Measurements from ENCODE around the gene TTYH2.
"Not testable (repeated sequence)": the region's sequence is repeated elsewhere in the genome, so short reads cannot be mapped to it uniquely, and the experiment has no call there.

The TTYH2 gene

DNA sequence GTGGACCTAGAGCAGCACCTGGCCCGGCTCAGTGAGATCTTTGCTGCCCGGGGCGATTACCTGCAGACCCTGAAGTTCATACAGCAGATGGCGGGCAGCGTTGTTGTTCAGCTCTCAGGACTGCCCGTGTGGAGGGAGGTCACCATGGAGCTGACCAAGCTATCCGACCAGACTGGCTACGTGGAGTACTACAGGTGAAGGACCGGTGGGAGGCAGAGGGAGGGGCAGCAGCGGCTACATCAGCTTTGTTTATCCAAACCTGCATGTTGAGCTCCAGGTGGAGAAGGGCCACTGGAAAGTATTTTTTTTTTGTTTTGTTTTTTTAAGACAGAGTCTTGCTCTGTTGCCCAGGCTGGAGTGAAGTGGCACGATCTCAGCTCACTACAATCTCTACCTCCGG, 23.9 kb downstream of the TTYH2 start:
- no peak for DNase-seq (ENCODE audit: low read depth)

GRCh38 chr17:74239172-74239571, 25.8 kb downstream of the TTYH2 start:
- no peak for DNase-seq (ENCODE audit: low read depth)

DNA sequence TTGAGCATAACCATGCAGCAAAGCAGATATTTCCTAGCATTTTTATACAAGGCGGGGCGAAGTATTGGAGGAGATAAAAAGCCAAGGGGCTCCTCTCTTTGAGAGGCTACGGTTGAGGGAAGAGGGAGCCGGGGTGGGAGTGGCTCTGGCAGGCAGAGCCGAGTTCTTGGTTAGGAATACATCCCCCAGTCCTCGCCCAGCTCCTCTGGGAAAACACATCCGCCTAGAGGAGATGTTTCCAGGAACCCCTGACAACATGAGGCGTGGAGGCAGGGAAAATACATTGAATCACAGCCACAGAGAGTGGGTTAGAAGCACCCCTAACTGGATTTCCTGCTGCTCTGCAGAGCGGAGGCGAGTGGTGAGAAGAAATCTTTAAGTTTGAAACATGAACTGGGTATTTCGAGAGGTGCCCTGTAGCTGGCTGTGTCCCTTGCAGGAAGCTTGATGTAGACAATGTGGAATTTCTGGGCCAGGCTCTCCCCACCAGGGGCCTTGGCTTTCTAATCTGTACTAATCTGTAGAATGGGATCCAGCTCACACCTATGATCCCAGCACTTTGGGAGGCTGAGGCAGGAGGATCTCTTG, 27.3 kb downstream of the TTYH2 start:
- no peak for DNase-seq (ENCODE audit: low read depth)

GRCh38 chr17:74241431-74241830, 28.1 kb downstream of the TTYH2 start:
- DNase-seq (ENCODE audit: low read depth): no peak

GRCh38 chr17:74241847-74242246, 28.5 kb downstream of the TTYH2 start:
- no peak for DNase-seq (ENCODE audit: low read depth)

- no peak for DNase-seq (ENCODE audit: low read depth)
Observed at GRCh38 chr17:74243013-74243755, 29.8 kb downstream of the TTYH2 start.

GRCh38 chr17:74244128-74244527, 30.8 kb downstream of the TTYH2 start:
- DNase-seq (ENCODE audit: low read depth): no peak

DNA sequence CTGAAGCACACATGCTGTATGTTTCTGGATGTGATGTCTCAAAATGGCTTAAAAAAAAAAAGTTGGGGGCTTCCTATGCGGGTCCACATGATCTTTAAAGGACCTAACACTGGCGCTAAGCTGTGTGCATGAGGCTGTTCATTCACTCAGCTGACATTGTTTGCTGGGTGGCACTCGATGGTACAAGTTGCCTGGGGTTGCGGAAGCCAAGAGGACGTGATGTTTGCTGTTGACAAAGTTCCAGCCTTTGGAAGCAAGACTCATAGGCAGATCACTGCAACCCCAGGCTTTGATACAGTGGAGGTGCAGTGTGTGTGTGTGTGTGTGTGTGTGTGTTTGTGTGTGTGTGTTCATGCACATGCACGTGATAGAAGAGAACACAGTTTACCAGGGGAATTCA, 31.2 kb downstream of the TTYH2 start:
- no peak for DNase-seq (ENCODE audit: low read depth)

DNA sequence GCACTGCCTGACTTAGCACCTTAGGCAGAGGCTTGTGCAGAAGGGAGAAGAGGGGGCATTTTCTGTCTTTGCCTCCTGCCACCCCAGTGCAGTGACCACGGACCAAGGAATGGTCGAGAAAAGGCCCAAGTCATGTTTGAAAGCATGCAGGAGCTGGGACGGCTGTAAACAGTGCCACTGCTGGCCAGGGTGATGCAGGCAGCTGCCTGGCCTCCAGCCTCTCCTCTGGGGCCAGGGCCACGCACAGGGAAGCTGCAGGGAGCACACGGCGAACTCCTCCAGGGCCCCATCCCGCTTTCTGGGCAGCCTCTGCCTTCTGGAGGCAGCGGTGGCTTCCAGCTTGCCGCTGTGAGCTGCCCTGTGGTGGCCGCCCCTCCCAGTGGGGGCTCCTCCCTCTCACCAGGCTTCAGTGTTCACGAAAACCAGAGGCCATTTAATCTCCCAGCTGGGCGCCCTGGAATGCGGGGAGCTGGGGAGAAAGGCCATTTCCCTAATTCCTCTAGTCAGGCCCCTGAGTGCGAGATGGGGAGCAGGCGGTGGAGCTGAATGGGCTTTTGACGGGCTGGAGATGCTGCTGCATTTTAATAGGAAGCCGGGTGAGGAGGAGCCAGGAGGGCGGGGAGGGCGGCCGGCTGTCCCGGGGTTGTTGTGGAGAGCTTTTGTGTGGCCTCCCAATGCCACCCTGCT, 31.9 kb downstream of the TTYH2 start:
- DNase-seq (ENCODE audit: low read depth): no peak

DNA sequence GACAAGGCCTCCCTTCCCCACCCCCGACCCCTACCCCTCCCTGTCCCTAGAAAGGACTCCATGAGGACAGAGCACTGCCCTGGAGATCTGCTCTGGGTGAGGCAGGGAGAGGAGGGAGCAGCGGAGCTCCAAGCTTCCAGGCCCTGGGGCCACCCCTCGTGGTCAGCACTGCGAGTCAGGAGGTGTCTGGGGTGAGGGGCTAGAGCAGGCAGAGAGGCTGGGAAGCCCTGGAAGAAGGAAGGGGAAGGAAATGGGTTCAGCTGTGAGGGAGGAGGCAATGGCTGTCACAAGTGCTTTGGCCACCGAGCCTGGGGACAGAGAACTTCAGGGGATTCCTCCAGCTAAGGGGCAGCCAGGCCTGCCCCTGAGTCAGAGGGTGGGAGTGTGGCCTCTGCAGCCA, 32.5 kb downstream of the TTYH2 start:
- no peak for DNase-seq (ENCODE audit: low read depth)

- no peak for DNase-seq (ENCODE audit: low read depth)
Observed at GRCh38 chr17:74249590-74250270, 36.4 kb downstream of the TTYH2 start.

DNA sequence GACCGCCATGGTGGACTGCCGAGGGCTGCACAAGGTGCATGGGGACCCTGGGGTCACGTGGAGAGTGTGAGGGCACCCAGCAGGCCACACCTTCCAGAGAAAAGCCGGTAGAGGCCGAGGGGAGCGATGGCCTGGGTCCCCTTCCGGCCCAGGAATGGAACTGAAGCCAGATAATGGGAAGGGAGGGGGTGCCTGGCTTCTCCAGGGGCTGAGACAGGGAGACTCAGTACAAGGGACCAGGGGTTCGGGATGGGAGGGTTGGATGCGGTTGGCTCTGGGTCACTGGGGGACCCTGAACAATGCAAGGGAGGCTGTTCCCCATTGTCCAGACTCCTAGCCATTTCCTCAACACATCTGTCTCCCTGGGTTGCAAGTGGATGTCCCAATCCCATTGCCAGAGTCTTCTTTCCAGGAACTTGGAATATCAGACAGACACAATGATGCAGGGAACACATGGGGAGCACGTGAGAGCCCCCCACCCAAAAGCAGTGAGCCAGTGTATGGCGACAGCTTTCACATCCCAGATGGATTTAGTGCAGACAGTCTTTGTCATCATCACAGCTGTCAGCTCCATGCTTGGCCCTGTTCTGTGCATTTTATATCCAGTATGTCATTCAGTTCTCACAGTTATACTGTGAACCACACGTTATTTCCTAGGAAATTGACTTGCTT, 37.1 kb downstream of the TTYH2 start:
- DNase-seq (ENCODE audit: low read depth): no peak

DNA sequence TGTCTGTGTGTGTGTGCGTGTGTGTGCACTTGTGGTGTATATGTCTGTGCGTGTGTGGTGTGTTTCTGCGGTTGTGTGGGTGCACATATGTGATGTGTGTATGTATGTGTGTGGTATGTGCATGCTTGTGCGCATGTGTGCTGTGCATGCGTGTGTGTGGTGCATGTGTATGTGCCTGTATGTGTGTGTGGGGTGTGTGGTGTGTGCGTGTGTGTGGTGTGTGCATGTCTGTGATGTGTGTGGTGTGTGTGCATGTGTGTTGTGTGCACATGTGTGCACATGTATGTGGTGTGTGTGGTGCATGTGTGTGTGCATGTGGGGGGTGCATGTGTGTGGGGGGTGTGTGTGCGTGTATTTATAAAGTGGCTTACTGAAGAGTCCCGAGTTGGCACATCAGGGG, 37.7 kb downstream of the TTYH2 start:
- DNase-seq (ENCODE audit: low read depth): no peak

DNA sequence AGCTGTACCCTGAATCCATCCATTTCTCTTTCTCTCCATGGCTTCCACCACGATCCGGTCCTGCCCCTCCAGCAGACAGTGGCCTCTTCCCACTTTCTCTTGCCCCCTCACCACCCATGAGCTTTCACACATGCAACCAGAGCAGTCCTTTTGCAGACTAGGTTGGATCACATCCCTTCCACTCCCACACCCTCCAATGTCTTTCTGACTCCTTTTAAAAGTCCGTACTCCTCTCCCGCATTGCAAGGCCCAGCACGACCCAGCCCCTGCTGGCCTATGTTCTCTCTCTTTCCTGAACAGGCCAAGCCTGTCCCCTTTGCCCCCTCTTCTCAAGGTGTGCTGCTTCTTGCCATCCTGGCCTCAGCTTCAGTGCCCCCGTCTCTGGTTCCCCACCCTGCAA, 38.2 kb downstream of the TTYH2 start:
- DNase-seq (ENCODE audit: low read depth): no peak

GRCh38 chr17:74252211-74252610, 38.8 kb downstream of the TTYH2 start:
- DNase-seq (ENCODE audit: low read depth): no peak

GRCh38 chr17:74253036-74253435, 39.7 kb downstream of the TTYH2 start:
- DNase-seq (ENCODE audit: low read depth): no peak

DNA sequence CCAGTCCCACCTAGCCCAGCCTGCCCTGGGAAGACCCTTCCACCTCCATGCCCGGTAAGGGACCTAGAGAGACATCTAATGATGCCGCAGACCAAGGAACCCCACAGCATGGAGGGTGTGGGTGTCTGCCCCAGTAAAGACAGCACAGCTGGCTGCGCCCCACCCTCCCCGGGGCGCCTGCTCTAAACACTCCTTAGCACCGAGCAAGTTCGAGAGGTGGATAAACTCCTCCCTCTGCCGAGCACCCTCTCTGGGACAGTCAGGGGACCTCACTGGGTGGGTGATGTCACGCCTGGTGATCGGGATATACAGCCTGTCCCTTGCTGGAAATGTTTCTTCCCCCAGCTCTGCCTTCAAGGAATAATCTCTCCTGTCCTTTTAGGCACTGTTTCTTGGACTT, 43.9 kb downstream of the TTYH2 start:
- no peak for DNase-seq (ENCODE audit: low read depth)

DNA sequence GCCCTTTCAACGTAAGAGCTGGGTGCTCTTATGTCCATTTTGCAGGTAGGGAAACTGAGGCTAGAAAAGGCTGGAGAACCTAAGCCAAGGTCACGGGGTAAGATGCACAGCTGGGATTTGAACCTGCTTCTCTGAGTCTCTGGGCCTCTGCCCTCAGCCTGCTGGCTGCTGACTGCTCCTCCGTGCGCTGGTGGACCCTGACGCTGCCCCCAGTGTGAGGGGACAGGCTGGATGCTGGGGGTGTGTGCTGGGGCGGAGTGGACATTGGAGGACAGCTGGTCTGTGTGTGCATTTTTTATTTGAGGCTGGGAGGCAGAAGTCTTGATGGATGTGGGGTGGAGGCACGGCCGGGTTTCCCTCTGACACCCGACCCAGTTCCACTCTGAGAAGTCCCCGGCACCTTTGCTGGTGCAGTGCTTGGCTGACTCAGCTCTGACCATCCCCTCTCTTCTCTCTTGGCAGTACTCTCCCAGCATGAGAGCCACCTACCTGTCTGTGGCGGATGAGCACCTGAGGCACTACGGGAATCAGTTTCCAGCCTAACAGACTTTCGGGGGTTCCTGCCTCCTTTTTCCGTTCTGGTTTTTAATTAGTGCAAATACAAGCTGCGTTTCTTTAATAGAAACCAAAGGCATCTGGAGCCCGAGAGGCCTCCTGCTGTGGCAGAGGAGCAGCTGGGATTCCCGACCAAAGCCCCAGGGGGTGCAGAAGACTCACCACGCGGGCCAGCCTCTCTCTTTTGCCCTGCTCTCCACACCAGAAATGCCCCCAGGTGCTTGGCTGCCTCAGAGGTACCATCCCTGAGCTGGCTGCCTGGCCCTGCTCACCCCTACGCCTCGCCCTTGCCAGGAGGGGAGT, 46.5 kb downstream of the TTYH2 start:
- no peak for DNase-seq (ENCODE audit: low read depth)

GRCh38 chr17:74260525-74260850, 47.1 kb downstream of the TTYH2 start:
- DNase-seq (ENCODE audit: low read depth): no peak

GRCh38 chr17:74262601-74263000, 49.2 kb downstream of the TTYH2 start:
- DNase-seq (ENCODE audit: low read depth): no peak

DNA sequence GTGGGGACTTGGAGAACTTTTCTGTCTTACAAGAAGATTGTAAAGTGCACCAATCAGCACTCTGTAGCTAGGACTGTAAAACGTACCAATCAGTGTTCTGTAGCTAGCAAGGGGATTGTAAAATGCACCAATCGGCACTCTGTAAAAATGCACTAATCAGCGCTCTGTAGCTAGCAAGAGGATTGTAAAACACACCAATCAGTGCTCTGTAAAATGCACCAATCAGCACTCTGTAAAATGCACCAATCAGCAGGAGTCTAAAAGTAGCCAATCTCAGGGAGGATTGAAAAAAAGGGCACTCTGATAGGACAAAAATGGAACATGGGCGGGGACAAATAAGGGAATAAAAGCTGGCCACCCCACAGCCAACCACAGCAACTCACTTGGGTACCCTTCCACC, 53.7 kb downstream of the TTYH2 start:
- DNase-seq (ENCODE audit: low read depth): not testable (repeated sequence)

GRCh38 chr17:74267579-74267978, 54.2 kb downstream of the TTYH2 start:
- no peak for DNase-seq (ENCODE audit: low read depth)

Measured in CMK (cell line).